Esophagus (tissue), 2 donors: ENCODE results near the gene BAIAP2L1. TPM values are rescaled to one million over a fixed set of nuclear protein-coding genes. Genes with fewer than 3 reads are reported as not detected.

ENCODE experiments used
- H3K27ac ChIP-seq, 2 donors: one replicate each; pipeline ENCODE4 v1.5.1; 2013; ENCODE audit warnings: low read depth in 2 of 2, mild to moderate bottlenecking in 2 of 2, inconsistent platforms in 1 of 2, low read length in 1 of 2, moderate library complexity in 1 of 2
- H3K27me3 ChIP-seq, 2 donors: one replicate each; pipeline ENCODE4 v1.6.1; 2013; ENCODE audit warnings: low read length in 2 of 2, control low read depth in 1 of 2, mild to moderate bottlenecking in 1 of 2; ENCODE audit not compliant: insufficient read depth in 2 of 2, control insufficient read depth in 1 of 2
- H3K36me3 ChIP-seq, 2 donors: one replicate each; pipeline ENCODE4 v1.6.1; 2013; ENCODE audit warnings: low read length in 1 of 2; ENCODE audit not compliant: control insufficient read depth in 2 of 2, insufficient read depth in 2 of 2
- H3K4me1 ChIP-seq, 2 donors: one replicate each; pipeline ENCODE4 v1.6.1; 2013; ENCODE audit warnings: low read length in 1 of 2; ENCODE audit not compliant: control insufficient read depth in 2 of 2, insufficient read depth in 2 of 2
- H3K4me3 ChIP-seq, 2 donors: one replicate each; pipeline ENCODE4 v1.5.1; 2013; ENCODE audit warnings: low read length in 2 of 2, mild to moderate bottlenecking in 2 of 2, low read depth in 1 of 2, moderate library complexity in 1 of 2
- H3K9me3 ChIP-seq, 2 donors: one replicate each; pipeline ENCODE4 v1.6.1; 2013; ENCODE audit warnings: mild to moderate bottlenecking in 2 of 2, low read depth in 1 of 2, low read length in 1 of 2, moderate library complexity in 1 of 2; ENCODE audit not compliant: control insufficient read depth in 2 of 2, insufficient read depth in 1 of 2
- WGBS, 2 donors: extraction: QIAGEN DNeasy Blood & Tissue Kit; methylation state at CpG; one replicate each; pipeline ENCODE4 v1.1.7; 2013; 5-methylcytosine and 5-hydroxymethylcytosine counted together
- polyA plus RNA-seq, 2 donors: library from polyadenylated mRNA; stranded (reverse); fragments of 200-250 nt; gene quantifications; one replicate each; pipeline ENCODE4 v1.2.3, GENCODE V29; 2013
- donor health status: healthy with polysubstance abuse.
- donor health status: Bipolar disorder and iron deficiency.

Gene BAIAP2L1
- polyA plus RNA-seq, 2 donors, result 20.0 to 23.1 TPM

- Histone ChIP-seq H3K27ac (no peak overlapping the region), H3K9me3 (no peaks in the 10 kb centered on the region), H3K27me3 (no peaks in the 10 kb centered on the region), H3K4me1 (peaks cover 6% of the 10 kb centered on the region in 2 donors), H3K4me3 (no peak overlapping the region), H3K36me3 (no peaks in the 10 kb centered on the region)
- WGBS, 2 donors, result 73 to 77% methylated on average over 4 of the region's 4 CpGs
Observed at GRCh38 chr7:98278936-98279335, 122.0 kb downstream of the BAIAP2L1 start.

GRCh38 chr7:98278408-98278807 lies 122.5 kb downstream of the BAIAP2L1 start:
- WGBS, 2 donors, result 95 to 96% methylated on average over 5 of the region's 5 CpGs
- H3K4me1 ChIP-seq, result peaks cover under 1% of the 10 kb centered on the region in 2 donors
- H3K27ac ChIP-seq, result no peak overlapping the region
- no peaks in the 10 kb centered on the region for H3K27me3 ChIP-seq
- no peak overlapping the region for H3K4me3 ChIP-seq
- no peaks in the 10 kb centered on the region for H3K36me3 ChIP-seq
- no peaks in the 10 kb centered on the region for H3K9me3 ChIP-seq

- WGBS, 2 donors, result 53 to 56% methylated on average over 5 of the region's 5 CpGs
- H3K27ac ChIP-seq, result peak overlapping the region in 1 of 2 donors; percentile 68
- no peaks in the 10 kb centered on the region for H3K36me3 ChIP-seq
- no peak overlapping the region for H3K4me3 ChIP-seq
- H3K4me1 ChIP-seq, result no peaks in the 10 kb centered on the region
- no peaks in the 10 kb centered on the region for H3K9me3 ChIP-seq
- H3K27me3 ChIP-seq, result no peaks in the 10 kb centered on the region
Observed at GRCh38 chr7:98276241-98276761, 124.6 kb downstream of the BAIAP2L1 start.

GRCh38 chr7:98267303-98267702 lies 133.6 kb downstream of the BAIAP2L1 start:
- Histone ChIP-seq H3K9me3 (no peaks in the 10 kb centered on the region), H3K27ac (no peak overlapping the region), H3K4me3 (no peak overlapping the region), H3K27me3 (no peaks in the 10 kb centered on the region), H3K4me1 (no peaks in the 10 kb centered on the region), H3K36me3 (no peaks in the 10 kb centered on the region)
- WGBS, 2 donors, result 91 to 92% methylated on average over 3 of the region's 3 CpGs

GRCh38 chr7:98266840-98267239 lies 134.1 kb downstream of the BAIAP2L1 start:
- H3K27ac ChIP-seq, result no peak overlapping the region
- WGBS, 2 donors, result 77 to 95% methylated on average over 2 of the region's 2 CpGs
- H3K4me1 ChIP-seq, result no peaks in the 10 kb centered on the region
- H3K36me3 ChIP-seq, result no peaks in the 10 kb centered on the region
- H3K4me3 ChIP-seq, result no peak overlapping the region
- H3K9me3 ChIP-seq, result no peaks in the 10 kb centered on the region
- no peaks in the 10 kb centered on the region for H3K27me3 ChIP-seq

- Histone ChIP-seq H3K4me1 (no peaks in the 10 kb centered on the region), H3K36me3 (peaks cover 0 to 6% of the 10 kb centered on the region in 2 donors), H3K27ac (no peak overlapping the region), H3K27me3 (no peaks in the 10 kb centered on the region), H3K4me3 (no peak overlapping the region), H3K9me3 (no peaks in the 10 kb centered on the region)
- 92 to 94% methylated on average over 5 of the region's 5 CpGs for WGBS, 2 donors
Observed at GRCh38 chr7:98265841-98266271, 135.0 kb downstream of the BAIAP2L1 start.

GRCh38 chr7:98257701-98258100 lies 143.2 kb downstream of the BAIAP2L1 start:
- 90 to 94% methylated on average over 6 of the region's 6 CpGs for WGBS, 2 donors

GRCh38 chr7:98256431-98256830 lies 144.5 kb downstream of the BAIAP2L1 start:
- no peaks in the 10 kb centered on the region for H3K27me3 ChIP-seq
- no peak overlapping the region for H3K4me3 ChIP-seq
- peaks cover 0 to 11% of the 10 kb centered on the region in 2 donors for H3K36me3 ChIP-seq
- no peak overlapping the region for H3K27ac ChIP-seq
- WGBS, 2 donors, result 95 to 96% methylated on average over 7 of the region's 7 CpGs
- H3K4me1 ChIP-seq, result peaks cover 0 to under 1% of the 10 kb centered on the region in 2 donors
- H3K9me3 ChIP-seq, result no peaks in the 10 kb centered on the region

More at GRCh38 chr7:98257701-98258100, 143.2 kb downstream of the BAIAP2L1 start:
- H3K27ac ChIP-seq, result no peak overlapping the region
- H3K36me3 ChIP-seq, result peaks cover 0 to 14% of the 10 kb centered on the region in 2 donors
- no peaks in the 10 kb centered on the region for H3K4me1 ChIP-seq
- H3K4me3 ChIP-seq, result no peak overlapping the region
- no peaks in the 10 kb centered on the region for H3K9me3 ChIP-seq
- no peaks in the 10 kb centered on the region for H3K27me3 ChIP-seq

GRCh38 chr7:98254951-98255610 lies 145.8 kb downstream of the BAIAP2L1 start:
- no peaks in the 10 kb centered on the region for H3K9me3 ChIP-seq
- peaks cover 0 to 5% of the 10 kb centered on the region in 2 donors for H3K36me3 ChIP-seq
- H3K4me1 ChIP-seq, result peaks cover 3% of the 10 kb centered on the region in 2 donors
- no peak overlapping the region for H3K4me3 ChIP-seq
- H3K27ac ChIP-seq, result no peak overlapping the region
- H3K27me3 ChIP-seq, result no peaks in the 10 kb centered on the region
- WGBS, 2 donors, result 81 to 82% methylated on average over 11 of the region's 11 CpGs

GRCh38 chr7:98254516-98254915 lies 146.4 kb downstream of the BAIAP2L1 start:
- H3K4me1 ChIP-seq, result peaks cover 3% of the 10 kb centered on the region in 2 donors
- no peaks in the 10 kb centered on the region for H3K27me3 ChIP-seq
- peaks cover 0 to 5% of the 10 kb centered on the region in 2 donors for H3K36me3 ChIP-seq
- no peaks in the 10 kb centered on the region for H3K9me3 ChIP-seq
- 79 to 84% methylated on average over 4 of the region's 4 CpGs for WGBS, 2 donors
- no peak overlapping the region for H3K27ac ChIP-seq
- no peak overlapping the region for H3K4me3 ChIP-seq
